ENCODE results near the gene CA11. TPM values are rescaled to one million over a fixed set of nuclear protein-coding genes. Genes with fewer than 3 reads are reported as not detected.

The CA11 gene
- total and polyA plus RNA-seq, 2 experiments from 2014 or later = 8.8 to 29.7 TPM

DNA sequence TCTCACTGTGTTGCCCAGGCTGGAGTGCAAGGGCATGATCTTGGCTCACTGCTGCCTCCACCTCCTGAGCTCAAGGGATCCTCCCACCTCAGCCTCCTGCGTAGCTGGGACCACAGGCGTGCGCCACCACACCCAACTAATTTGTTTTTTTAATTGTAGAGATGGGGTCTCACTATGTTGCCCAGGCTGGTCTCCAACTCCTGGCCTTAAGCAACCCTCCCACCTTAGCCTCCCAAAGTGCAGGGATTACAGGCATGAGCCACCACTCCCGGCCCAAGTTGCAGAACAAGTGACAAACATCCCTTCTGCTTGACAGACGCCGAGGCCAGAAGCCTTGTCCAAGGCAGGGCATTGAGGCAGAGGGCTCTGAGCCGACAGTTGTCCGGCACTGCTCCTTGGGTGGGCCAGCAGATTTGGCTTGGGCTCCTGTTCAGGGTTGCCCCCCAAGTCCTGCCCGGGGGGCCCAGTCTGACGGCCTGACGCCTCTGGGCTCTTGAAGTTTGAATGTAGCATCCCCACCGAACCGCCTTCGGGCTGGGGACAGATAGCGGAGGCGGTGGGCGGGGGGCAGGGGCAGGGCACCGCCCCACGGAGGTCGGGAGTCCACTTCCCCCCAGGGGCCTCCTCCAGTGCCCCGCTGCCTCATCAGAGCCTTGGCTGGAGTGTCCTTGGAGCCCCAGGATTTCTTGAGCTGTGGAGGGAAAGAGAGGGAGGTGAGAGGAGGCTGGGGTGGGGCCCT, 45.1 kb downstream of the CA11 start:
- Mint-ChIP-seq H3K9me3 (no peaks in the 10 kb centered on the region), H3K4me3 (no peak overlapping the region), H3K27ac (no peak overlapping the region), H3K36me3 (ENCODE audit: low read depth) (no peaks in the 10 kb centered on the region; the same call in 2 of the 3 replicates), H3K27me3 (ENCODE audit: insufficient read depth, low read depth, poor library complexity) (peaks cover 9% of the 10 kb centered on the region), H3K4me1 (peaks cover 6% of the 10 kb centered on the region; the same call in 2 of the 3 replicates)
- no peaks in the 10 kb centered on the region for H3F3A ChIP-seq (replicated peaks; ENCODE audit: low read depth)
- DNase-seq (ENCODE audit: low spot score) (no peak), ATAC-seq (no peak)
- H3K36me3 ChIP-seq (ENCODE audit: insufficient read depth) = no peaks in the 10 kb centered on the region
- no peaks in the 10 kb centered on the region for H3K9me2 ChIP-seq (ENCODE audit: insufficient read depth)
- no peaks in the 10 kb centered on the region for H3K79me2 ChIP-seq (replicated peaks; ENCODE audit: insufficient read depth)
- H3K27ac ChIP-seq (ENCODE audit: low read depth) = no peak overlapping the region
- H3K4me3 ChIP-seq = no peak overlapping the region
- no peaks in the 10 kb centered on the region for H3K4me1 ChIP-seq (ENCODE audit: insufficient read depth)
- no peak for TF ChIP-seq POLR2AphosphoS5 (IDR thresholded peaks at IDR 0.05; ENCODE audit: low read depth)
- no peak for TF ChIP-seq CREB1 (CRISPR knock-in tag; IDR thresholded peaks at IDR 0.05; ENCODE audit: low read depth)
- TF ChIP-seq ZNF331 (CRISPR knock-in tag; IDR thresholded peaks at IDR 0.05; ENCODE audit: low read depth) = no peak
- no peak for TF ChIP-seq EZH2 (IDR thresholded peaks at IDR 0.05; ENCODE audit: low read depth, unreplicated experiment)
- TF ChIP-seq STAT1 (IDR thresholded peaks at IDR 0.05; ENCODE audit: unreplicated experiment) = no peak
- TF ChIP-seq, protein P1, sequence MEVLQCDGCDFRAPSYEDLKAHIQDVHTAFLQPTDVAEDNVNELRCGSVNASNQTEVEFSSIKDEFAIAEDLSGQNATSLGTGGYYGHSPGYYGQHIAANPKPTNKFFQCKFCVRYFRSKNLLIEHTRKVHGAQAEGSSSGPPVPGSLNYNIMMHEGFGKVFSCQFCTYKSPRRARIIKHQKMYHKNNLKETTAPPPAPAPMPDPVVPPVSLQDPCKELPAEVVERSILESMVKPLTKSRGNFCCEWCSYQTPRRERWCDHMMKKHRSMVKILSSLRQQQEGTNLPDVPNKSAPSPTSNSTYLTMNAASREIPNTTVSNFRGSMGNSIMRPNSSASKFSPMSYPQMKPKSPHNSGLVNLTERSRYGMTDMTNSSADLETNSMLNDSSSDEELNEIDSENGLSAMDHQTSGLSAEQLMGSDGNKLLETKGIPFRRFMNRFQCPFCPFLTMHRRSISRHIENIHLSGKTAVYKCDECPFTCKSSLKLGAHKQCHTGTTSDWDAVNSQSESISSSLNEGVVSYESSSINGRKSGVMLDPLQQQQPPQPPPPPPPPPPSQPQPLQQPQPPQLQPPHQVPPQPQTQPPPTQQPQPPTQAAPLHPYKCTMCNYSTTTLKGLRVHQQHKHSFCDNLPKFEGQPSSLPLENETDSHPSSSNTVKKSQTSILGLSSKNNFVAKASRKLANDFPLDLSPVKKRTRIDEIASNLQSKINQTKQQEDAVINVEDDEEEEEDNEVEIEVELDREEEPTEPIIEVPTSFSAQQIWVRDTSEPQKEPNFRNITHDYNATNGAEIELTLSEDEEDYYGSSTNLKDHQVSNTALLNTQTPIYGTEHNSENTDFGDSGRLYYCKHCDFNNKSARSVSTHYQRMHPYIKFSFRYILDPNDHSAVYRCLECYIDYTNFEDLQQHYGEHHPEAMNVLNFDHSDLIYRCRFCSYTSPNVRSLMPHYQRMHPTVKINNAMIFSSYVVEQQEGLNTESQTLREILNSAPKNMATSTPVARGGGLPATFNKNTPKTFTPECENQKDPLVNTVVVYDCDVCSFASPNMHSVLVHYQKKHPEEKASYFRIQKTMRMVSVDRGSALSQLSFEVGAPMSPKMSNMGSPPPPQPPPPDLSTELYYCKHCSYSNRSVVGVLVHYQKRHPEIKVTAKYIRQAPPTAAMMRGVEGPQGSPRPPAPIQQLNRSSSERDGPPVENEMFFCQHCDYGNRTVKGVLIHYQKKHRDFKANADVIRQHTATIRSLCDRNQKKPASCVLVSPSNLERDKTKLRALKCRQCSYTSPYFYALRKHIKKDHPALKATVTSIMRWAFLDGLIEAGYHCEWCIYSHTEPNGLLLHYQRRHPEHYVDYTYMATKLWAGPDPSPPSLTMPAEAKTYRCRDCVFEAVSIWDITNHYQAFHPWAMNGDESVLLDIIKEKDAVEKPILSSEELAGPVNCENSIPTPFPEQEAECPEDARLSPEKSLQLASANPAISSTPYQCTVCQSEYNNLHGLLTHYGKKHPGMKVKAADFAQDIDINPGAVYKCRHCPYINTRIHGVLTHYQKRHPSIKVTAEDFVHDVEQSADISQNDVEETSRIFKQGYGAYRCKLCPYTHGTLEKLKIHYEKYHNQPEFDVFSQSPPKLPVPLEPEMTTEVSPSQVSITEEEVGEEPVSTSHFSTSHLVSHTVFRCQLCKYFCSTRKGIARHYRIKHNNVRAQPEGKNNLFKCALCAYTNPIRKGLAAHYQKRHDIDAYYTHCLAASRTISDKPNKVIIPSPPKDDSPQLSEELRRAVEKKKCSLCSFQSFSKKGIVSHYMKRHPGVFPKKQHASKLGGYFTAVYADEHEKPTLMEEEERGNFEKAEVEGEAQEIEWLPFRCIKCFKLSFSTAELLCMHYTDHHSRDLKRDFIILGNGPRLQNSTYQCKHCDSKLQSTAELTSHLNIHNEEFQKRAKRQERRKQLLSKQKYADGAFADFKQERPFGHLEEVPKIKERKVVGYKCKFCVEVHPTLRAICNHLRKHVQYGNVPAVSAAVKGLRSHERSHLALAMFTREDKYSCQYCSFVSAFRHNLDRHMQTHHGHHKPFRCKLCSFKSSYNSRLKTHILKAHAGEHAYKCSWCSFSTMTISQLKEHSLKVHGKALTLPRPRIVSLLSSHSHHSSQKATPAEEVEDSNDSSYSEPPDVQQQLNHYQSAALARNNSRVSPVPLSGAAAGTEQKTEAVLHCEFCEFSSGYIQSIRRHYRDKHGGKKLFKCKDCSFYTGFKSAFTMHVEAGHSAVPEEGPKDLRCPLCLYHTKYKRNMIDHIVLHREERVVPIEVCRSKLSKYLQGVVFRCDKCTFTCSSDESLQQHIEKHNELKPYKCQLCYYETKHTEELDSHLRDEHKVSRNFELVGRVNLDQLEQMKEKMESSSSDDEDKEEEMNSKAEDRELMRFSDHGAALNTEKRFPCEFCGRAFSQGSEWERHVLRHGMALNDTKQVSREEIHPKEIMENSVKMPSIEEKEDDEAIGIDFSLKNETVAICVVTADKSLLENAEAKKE (CRISPR knock-in tag; IDR thresholded peaks at IDR 0.05) = no peak
- TF ChIP-seq REST (IDR thresholded peaks at IDR 0.05; ENCODE audit: unreplicated experiment) = no peak
- TF ChIP-seq ZNF114 (CRISPR knock-in tag; IDR thresholded peaks at IDR 0.05) = no peak
- no peak for TF ChIP-seq EZH2phosphoT487 (IDR thresholded peaks at IDR 0.05; ENCODE audit: unreplicated experiment)
- no peak for TF ChIP-seq JUNB (IDR thresholded peaks at IDR 0.05; ENCODE audit: unreplicated experiment)
- no peak for TF ChIP-seq NANOG (IDR thresholded peaks at IDR 0.05; ENCODE audit: borderline replicate concordance)
- no peak for TF ChIP-seq ETS1 (IDR thresholded peaks at IDR 0.05)
- TF ChIP-seq, protein P2, sequence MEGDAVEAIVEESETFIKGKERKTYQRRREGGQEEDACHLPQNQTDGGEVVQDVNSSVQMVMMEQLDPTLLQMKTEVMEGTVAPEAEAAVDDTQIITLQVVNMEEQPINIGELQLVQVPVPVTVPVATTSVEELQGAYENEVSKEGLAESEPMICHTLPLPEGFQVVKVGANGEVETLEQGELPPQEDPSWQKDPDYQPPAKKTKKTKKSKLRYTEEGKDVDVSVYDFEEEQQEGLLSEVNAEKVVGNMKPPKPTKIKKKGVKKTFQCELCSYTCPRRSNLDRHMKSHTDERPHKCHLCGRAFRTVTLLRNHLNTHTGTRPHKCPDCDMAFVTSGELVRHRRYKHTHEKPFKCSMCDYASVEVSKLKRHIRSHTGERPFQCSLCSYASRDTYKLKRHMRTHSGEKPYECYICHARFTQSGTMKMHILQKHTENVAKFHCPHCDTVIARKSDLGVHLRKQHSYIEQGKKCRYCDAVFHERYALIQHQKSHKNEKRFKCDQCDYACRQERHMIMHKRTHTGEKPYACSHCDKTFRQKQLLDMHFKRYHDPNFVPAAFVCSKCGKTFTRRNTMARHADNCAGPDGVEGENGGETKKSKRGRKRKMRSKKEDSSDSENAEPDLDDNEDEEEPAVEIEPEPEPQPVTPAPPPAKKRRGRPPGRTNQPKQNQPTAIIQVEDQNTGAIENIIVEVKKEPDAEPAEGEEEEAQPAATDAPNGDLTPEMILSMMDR (conservative IDR thresholded peaks at IDR 0.05; ENCODE audit: low read depth in 2 of 2) = no peak
- H4K20me1 ChIP-seq (replicated peaks; ENCODE audit: insufficient read depth) = no peaks in the 10 kb centered on the region
- H2AFZ ChIP-seq = no peak overlapping the region
- H3K4me2 ChIP-seq = no peak overlapping the region
- no peaks in the 10 kb centered on the region for H3K27me3 ChIP-seq (ENCODE audit: insufficient read depth)

Measured in GM23338 (cell line).